ENCODE data around the gene TTLL6. TPM values are rescaled to one million over a fixed set of nuclear protein-coding genes. Genes with fewer than 3 reads are reported as not detected.

The TTLL6 gene
- total and polyA plus RNA-seq, 12 donors, result under 0.01 to 2.0 (median 0.44) TPM; not detected in 4

DNA sequence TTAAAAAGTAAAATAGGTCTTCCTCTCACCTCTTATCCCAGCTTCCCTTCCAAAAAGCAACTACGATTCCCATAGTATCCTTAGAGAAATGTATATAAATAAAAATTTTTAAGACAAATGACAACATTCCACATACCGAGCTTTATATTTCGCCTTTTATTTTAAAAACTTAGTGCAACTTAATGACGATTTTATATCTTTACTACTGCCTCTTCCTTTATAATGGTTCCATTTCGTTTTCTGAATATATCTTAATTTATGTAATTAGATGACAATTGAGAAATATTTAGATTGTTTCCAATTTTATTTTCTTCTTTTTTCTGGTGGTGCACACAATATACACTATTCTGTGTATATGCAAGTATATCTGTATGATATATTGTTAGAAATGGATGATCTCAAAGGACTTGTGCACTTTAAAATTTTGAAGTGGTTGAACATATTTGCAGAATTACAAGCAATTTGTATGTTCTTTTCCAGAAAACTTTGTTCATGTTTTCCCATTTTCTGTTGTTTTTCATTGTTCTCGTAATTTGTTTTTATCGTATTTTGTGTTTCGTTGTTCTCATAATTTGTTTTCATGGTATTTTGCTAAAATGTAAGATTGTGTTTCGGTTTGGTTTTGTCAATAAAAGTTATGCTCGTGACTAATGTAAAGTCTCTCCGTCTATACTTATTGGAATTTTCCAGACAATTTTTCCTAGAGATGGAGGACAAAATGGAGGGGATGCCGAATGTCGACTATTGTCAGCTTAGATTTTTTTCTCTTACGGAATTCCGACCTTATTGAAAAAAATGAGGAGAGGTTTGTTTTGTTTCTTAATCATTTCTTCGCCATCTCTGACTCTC lies 68.1 kb downstream of the TTLL6 start:
- 22 to 34% (median 31%) methylated on average over 16 of the region's 16 CpGs for WGBS, 4 donors
- DNase-seq, result no peak
- Histone ChIP-seq H3K27ac (no peak overlapping the region), H3K9me3 (replicated peaks in 1 of 3) (peaks cover 0 to 4% (median 0%) of the 10 kb centered on the region in 3 donors), H3K36me3 (replicated peaks in 1 of 2) (no peaks in the 10 kb centered on the region), H3K4me1 (replicated peaks in 1 of 2) (peaks cover 0 to 8% of the 10 kb centered on the region in 2 donors), H3K27me3 (peaks cover 98% of the 10 kb centered on the region), H3K4me3 (no peak overlapping the region)
- intact Hi-C loops (cut with DNase I), result no loop called here
- TF ChIP-seq POLR2A (IDR thresholded peaks at IDR 0.05), result no peak
- TF ChIP-seq, protein P1, sequence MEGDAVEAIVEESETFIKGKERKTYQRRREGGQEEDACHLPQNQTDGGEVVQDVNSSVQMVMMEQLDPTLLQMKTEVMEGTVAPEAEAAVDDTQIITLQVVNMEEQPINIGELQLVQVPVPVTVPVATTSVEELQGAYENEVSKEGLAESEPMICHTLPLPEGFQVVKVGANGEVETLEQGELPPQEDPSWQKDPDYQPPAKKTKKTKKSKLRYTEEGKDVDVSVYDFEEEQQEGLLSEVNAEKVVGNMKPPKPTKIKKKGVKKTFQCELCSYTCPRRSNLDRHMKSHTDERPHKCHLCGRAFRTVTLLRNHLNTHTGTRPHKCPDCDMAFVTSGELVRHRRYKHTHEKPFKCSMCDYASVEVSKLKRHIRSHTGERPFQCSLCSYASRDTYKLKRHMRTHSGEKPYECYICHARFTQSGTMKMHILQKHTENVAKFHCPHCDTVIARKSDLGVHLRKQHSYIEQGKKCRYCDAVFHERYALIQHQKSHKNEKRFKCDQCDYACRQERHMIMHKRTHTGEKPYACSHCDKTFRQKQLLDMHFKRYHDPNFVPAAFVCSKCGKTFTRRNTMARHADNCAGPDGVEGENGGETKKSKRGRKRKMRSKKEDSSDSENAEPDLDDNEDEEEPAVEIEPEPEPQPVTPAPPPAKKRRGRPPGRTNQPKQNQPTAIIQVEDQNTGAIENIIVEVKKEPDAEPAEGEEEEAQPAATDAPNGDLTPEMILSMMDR (IDR thresholded peaks at IDR 0.05), result no peak

DNA sequence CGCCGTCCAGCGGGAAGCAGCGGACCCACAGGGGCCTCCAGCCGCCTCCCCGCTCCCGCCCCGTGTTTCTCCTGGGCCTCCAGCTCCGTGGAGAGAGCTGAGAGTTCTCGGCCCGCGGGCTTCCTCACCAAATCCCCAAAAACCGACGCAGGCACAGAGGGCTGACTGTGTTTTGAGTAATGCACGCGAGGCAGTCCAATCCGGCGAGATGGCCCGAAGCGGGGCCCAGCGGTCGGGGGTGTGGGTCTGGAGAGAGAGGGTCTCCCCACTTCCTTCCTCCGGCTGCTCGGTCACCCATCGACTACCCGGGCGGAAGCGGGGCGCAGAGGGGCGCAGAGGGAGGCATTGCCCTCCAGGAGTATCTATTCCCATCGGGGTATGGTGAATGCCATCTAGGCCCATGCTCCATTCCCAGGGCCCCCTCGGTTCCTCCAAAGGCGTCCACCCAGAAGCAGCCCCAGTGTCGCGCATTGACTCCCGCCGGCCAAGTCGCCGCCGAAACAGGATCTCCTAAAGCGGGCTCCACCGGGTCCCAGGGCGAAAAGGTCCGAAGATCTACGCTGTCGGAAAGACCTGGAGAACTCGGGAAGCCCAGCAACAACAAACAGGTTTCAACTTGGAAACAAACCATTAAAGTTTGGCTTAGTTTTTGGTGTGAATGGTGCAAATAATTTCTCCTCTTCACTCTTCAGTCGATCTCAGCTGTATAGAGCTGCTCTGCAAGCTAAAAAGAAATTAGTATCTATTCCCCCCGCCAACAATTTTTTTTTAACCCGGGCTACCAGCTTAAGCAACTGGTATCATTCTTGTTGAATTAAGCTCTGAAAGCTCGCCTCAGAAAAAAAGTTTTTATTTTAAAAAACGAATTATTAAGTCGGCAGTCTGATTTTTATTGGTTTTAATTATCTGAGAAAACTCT lies 69.3 kb downstream of the TTLL6 start:
- DNase-seq, result no peak
- H3K27ac ChIP-seq, result no peak overlapping the region
- no peaks in the 10 kb centered on the region for H3K4me1 ChIP-seq (replicated peaks in 1 of 2)
- no peak overlapping the region for H3K4me3 ChIP-seq
- no peak for TF ChIP-seq POLR2A (IDR thresholded peaks at IDR 0.05)
- TF ChIP-seq, protein P1 (IDR thresholded peaks at IDR 0.05), result no peak
- WGBS, 4 donors, result 10 to 16% (median 12%) methylated on average over 23 to 53 of the region's 53 CpGs
- H3K27me3 ChIP-seq, result peaks cover 98% of the 10 kb centered on the region
- no peaks in the 10 kb centered on the region for H3K36me3 ChIP-seq (replicated peaks in 1 of 2)
- intact Hi-C loops (cut with DNase I), result no loop called here
- peaks cover 0 to 4% (median 0%) of the 10 kb centered on the region in 3 donors for H3K9me3 ChIP-seq (replicated peaks in 1 of 3)

DNA sequence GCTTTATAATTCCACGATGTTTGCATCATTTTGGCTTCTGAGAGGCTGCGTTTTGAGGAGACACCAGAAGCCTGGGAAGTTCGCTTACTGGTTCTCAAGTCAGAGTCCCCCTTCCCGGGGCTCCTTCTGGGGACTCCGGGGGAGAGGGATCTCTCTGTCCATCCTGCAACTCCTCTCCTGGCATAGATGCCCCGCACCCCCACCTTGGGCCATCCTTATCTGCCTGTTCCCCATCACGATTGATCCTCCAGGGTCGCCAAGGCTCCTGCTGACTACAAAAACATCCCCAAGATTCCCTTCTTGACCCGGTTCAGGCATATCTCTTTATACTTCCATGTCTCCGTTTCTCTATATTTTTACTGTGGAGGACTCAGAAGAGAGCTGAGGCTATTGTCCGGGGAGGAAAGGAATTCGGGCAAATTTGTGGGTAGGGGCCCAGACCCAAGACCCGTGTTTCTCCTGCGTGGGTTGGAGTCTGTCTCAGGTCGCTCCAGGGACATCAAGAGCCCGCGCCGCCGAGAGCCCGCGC lies 70.0 kb downstream of the TTLL6 start:
- H3K27me3 ChIP-seq, result peaks cover 98% of the 10 kb centered on the region
- intact Hi-C loops (cut with DNase I), result no loop called here

More for the DNA sequence above, 70.0 kb downstream of the TTLL6 start:
- TF ChIP-seq, protein P1 (IDR thresholded peaks at IDR 0.05), result no peak
- TF ChIP-seq POLR2A (IDR thresholded peaks at IDR 0.05), result no peak
- DNase-seq, result no peak
- Histone ChIP-seq H3K4me1 (replicated peaks in 1 of 2) (no peaks in the 10 kb centered on the region), H3K36me3 (replicated peaks in 1 of 2) (no peaks in the 10 kb centered on the region), H3K9me3 (replicated peaks in 1 of 3) (peaks cover 0 to 4% (median 0%) of the 10 kb centered on the region in 3 donors), H3K27ac (no peak overlapping the region), H3K4me3 (no peak overlapping the region)
- 3 to 8% (median 7%) methylated on average over 16 to 21 of the region's 21 CpGs for WGBS, 4 donors
